ENCODE measurements around the gene DLGAP1.

DLGAP1 gene

DNA sequence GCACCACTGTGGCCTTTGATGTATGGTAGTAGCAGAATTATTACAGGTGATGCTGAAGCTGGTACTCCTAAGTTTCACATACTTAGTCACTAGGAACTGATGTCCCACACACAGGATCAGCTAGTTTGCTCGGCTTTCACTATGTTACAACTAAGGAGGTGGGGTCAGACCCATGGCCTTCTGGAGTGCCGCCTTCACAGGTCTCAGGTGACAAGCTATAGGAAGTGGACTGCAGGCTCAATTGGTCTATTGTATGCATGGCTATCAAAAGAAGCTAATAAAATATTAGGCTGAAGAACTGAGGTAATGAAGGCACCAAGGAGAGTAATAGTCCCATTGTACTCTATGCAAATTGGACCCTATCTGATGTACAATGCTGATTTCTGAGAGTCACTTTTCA, 170.6 kb downstream of the DLGAP1 start:
- no peak for DNase-seq

DNA sequence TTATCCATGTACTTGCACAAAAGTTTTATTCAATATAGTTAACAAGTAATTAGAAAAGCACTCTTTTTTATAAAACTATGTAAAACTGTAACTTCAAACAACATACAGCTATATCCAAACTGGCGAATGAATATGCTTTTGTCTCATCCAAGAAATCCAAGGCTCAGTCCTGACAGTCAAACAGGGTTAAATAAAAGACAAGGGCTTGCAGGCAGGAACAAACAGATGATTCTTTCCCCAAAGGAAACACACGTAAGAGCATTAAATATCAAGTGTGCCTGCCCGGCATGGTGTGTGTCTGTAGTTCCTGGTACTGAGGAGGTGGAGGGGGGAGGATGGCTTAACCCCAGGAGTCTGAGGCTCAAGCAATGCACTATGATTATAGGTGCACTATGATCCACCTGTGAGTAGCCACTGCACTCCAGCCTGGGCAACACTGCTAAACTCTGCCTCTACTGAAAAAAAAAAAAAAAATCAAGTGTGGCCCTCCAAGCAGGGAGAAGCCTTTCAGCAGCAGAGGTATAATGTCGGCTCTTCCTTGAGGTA, 171.3 kb downstream of the DLGAP1 start:
- no peak for DNase-seq

DNA sequence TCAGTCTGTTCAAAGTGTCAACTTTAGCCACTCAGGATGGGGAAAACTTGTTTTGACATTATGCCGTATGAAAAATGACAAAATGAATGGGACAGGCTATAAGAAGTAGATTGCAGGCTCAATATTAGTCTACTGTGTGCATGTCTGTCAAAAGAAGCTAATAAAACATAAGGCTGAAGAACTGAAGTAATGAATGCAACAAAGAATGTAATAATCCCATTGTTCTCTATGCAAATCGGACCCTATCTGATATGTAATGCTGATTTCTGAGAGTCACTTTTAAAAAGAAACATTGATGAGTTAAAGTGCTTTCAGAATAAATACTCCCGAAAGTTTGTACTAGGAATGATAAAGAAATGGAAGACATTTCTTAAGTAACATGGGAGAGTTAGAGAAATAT, 172.2 kb downstream of the DLGAP1 start:
- DNase-seq = no peak

DNA sequence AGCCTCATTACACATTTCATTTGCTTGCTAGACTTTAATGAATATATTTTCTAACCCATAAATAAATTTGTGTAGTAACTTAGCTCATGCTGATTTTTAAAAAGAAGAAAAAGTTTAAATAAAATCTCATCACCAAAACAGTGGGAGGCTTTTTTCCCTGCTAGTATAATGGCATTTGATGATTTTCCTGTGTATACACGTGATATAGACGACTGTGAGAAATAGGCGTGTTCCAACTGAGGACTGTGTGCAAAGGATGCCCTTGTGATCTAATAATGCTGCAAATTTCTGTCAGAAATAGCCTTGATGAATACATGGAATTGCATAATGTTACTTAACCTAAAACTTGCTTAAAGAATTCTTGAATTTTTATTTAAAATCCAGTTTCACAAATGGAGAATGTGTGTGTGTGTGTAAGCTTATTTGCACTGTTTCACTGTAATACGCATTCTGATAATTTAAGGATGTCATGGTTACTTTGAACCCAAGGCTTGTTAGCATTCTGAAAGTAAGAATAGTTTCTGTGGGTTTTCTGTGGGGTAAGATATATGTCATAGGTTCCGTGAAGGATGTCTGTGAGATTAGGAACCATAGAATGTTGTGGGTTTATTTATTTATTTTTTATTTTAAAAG, 178.0 kb downstream of the DLGAP1 start:
- no peak for DNase-seq

DNA sequence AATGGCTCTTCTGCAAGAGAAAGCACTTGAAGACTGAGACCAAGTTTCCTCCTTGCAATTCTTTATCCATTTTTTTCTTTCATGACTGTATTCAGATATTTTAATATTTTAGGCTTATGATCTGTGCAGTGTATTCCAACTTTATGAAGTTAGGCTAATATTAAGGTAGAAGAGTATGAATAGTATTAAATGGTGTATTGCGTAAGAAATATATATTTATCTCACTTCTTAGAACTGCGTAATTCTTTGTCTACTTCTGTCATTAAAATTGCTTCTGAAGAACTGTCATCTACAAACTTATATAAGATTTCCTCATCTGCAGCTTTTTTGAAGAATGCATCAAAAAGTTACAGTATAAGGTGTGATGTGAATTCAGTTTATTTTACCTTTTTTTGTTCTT, 183.2 kb downstream of the DLGAP1 start:
- no peak for DNase-seq

DNA sequence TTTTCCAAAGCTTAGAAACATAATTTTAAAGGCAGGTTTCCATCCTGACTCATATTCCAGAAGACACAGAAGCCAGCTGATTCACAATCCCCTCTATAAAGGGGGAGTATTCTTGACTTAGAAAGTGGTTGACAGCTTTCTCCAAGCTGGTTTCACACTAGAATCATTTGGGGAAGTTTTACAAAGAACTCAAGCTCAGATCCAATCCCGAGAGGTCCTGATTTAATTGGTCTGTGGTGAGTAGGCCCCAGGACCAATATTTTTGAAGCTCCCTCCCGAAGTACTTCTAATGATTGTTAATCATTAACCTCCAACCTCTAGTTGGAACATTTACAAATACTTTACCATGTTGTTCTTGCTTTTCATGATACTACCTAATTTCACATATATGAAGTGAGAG, 184.1 kb downstream of the DLGAP1 start:
- no peak for DNase-seq

DNA sequence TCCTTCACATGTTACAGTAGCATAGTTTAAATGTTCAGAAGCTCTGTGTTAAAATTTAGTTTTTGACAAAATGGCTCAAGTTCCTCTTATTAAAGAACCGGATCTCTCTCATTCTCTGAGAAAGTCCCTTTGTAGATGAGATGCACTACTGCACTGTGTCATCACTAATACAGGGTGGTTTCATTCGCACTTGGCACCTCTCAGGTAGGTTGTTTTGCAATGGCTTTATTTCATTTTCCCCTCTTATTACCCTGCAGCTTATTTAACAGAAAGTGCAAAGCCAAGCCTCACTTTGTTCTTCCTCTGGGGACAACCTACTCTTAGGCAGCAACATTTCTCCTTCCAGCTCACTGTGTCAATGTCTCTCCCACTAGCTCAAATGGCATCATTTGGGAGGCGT, 185.1 kb downstream of the DLGAP1 start:
- no peak for DNase-seq

DNA sequence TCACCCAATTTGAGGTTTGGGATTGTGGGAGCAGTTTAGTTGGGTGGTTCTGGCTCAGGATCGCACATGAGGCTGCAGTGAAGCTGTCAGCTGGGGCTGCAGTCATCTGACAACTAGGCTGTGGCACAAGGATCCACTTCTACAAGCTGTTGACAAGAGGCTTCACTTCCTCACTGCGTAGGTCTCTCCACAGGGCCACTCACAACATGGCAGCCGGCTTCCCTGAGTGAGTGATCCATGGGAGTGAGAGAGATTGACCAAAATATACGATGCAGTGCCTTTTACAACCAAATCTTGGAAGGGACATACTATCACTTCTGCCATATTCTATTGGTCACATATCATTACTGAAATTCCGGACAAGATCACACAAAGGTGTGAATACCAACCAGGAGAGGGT, 187.5 kb downstream of the DLGAP1 start:
- no peak for DNase-seq

DNA sequence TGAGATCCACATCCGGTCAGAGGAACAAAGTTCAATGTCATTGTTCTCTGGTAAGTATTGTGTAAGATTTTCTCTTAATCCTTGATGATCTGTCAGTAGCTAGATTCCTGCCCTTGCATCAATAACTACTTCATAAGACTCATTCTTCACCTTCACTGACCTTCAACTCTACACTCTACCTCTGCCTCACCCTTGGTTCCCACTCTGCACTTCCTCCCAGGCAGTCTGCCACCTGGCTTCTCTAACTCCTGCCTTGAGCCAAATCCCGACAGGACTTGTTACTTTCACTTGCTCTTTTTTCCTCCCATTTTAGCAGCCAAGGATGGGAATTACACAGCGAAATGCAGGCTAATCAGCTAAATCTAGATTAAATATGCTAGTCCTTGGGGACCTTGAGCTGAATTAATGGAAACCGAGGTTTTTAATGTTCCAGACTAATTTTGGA, 190.7 kb downstream of the DLGAP1 start:
- DNase-seq = no peak

DNA sequence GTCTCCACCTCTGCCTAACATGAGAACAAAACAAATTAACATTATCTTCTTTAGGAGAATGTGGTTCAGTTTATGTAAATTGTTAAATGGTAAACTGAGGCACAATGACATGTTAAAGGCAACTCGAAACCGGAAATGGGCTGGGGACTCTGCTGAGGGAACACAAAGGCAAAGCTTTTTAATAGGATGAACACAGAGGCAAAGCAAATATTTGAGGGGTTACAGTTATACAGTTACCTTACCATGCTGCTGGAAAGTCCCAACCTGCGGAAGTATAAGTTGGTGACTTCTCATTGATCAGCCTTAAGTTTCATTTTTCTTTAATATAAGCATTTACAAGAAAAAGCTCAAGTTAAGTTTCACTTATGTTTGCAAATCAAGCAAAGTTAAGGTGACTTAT, 195.0 kb downstream of the DLGAP1 start:
- no peak for DNase-seq

DNA sequence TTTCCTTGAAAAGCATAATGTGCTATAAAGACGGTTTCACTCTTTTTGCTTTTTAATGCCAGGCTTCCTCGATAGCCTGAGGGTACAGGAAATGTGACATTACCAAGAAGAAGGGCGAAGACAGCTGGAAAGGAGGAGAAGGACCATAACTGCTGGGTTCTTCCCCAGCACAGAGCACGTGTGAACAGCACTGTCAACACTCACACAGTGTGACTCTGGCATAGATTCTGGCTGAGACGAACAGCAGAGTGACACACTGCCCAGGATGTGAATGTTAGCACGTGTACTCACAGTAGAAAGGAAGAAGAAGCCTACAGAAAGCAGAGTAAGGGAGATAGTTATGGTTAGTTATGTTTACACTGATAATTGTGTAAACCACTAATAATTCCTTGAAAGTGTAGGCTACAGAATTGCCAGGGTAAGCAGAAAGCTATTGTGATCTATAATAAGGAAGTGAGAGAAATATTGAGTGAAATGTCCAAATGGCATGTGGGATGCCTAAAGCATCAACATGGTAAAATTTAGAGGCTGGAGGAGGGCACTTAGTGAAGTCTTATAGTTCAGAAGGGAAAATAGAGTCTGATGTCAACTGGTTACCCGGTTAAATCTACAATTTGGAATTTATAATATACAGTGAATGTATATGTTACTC, 198.2 kb downstream of the DLGAP1 start:
- no peak for DNase-seq

DNA sequence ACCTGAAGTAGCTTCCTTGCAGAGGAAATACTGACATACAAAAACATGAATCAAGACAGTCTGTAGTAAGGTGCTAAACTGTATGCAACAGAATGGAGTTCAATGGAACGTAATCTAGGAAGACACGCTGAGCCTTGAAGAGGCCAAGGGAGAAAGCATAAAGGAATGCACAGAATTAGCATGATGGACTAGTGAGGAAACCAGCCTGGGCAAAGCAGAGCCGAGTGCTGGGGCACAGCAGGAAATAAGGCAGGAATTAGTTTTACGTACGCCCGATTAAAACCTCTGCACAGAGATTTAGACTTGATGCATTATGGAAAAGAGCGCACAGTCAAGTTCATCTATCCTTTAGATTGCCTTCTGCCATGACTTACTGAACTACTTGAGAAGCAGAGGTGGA, 200.3 kb downstream of the DLGAP1 start:
- no peak for DNase-seq

DNA sequence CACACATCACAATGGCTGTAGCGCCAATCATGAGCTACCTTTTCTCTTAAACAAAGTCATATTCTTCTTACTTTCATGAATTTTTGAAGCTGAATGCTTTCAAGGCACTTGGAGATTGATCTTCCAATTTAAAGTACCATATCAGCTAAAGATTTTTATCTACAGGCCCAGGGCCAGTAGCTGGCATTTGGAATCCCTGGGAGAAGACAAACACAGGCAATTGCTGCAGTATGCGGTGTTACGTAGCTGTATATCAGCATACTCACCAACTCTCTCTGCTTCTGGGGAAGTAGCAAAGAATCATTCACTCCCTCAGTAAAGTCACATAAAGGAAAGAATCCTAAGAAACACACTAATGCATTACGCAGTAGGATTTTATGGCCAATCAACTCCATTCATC, 202.3 kb downstream of the DLGAP1 start:
- no peak for DNase-seq

DNA sequence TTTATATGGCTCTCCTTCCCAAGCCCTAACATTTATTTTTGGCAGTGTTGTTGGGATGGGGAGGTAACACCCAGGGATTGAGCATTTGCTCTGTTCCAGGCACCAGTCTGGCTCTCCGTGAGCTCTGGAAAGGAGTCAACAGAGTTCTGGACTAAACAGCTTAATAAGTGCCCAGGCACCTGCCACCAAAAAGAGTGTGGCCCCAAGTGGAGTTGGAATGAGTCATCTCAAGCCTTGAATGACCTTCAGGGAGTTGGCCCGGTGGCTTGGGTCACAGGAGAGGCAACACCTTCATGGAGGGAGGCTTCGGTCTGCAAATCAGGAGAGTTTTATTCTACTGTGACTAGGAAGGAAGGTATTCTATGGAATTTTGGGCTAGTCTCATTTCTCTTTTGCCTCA, 203.2 kb downstream of the DLGAP1 start:
- no peak for DNase-seq

DNA sequence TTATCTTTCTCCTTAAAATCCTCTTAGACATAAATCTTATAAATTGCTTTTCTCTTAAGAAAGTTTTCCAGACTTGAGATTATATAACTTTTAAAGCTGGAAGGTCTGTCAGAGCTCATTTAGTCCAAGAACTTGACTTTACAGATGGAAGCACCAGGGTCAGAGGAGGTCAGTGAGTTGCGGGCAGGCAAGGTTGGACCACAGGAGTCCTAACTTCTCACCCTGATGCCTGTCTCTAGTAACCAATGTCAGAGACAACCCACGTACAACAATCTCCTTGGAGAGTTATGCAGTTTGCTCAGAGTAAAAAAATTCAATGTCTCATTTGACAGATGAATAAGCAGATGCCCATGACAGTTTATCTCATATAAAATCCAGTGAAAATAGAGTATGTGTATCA, 203.9 kb downstream of the DLGAP1 start:
- DNase-seq = no peak

DNA sequence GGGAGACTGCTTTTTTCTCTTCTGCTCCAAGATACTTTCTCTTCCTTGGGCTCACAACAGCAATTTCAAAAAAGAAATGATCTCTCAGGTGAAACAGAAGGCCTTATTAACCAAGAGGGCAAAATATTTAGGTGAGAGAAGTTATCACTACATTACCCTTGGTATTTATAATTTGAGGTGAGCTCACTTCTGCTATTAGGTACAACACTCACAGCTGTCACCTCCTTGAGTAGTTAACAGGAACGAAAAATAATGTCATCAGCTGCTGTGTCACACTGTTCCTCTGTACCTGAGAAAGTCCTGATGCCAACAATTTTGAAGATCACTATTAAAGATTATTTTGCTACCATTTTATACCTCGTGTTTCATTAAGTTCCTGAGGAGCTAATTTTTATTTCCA, 205.0 kb downstream of the DLGAP1 start:
- no peak for DNase-seq

DNA sequence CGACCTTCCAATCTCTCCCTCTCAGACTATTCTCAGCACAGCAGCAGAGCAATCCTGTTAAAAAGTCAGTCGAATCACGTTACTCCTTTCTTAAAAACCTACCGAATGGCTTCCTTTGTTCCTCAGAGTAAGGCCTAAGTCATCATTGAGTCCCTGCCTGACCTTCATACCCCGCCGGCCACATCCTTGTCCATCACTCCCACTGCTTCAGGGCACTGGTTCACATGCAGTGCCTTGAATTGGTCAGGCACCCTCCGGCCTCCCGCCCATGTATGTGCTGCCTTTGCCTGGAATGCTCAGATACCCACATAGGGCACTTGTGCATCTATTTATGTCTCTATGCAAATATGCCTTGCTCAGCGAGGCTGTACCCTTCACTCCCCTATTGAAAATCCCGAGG, 206.4 kb downstream of the DLGAP1 start:
- DNase-seq = no peak

DNA sequence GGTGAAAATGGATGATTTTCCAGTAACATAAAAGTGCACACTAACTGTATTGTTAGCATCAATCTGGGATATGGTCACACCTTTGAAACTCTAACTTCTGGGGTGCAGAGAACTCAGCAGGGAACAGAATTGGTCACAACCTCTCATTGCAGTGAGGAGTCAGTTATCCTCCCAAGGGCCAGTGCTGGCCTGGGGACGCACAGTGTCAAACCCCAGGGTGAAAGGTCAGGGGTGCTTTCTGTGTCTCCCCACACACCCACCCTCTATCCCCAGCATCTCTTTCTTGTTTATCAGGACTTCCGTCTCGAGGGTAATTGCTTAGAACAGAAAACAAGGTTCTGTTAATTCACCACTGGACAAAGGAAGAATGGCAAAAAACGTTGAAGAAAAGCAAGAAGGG, 208.7 kb downstream of the DLGAP1 start:
- DNase-seq = no peak

DNA sequence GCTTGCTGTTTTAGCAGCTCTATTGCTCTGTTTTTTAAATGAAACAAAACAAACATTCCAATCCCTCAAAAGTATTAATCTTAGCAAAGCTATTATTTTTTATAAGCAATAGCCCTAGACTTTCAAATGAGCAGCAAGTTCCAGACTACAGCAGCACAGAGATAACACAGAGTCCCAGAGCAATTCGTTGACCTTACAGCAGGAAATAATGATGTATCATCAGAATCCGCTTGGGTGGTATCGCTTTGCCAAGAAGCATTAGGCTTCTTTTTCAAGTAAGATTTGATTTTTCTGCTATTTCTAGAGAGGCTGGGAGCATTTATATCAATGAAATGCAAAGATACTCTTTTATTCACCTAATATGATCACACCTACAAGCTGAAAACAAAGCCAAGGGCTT, 209.7 kb downstream of the DLGAP1 start:
- DNase-seq = no peak

DNA sequence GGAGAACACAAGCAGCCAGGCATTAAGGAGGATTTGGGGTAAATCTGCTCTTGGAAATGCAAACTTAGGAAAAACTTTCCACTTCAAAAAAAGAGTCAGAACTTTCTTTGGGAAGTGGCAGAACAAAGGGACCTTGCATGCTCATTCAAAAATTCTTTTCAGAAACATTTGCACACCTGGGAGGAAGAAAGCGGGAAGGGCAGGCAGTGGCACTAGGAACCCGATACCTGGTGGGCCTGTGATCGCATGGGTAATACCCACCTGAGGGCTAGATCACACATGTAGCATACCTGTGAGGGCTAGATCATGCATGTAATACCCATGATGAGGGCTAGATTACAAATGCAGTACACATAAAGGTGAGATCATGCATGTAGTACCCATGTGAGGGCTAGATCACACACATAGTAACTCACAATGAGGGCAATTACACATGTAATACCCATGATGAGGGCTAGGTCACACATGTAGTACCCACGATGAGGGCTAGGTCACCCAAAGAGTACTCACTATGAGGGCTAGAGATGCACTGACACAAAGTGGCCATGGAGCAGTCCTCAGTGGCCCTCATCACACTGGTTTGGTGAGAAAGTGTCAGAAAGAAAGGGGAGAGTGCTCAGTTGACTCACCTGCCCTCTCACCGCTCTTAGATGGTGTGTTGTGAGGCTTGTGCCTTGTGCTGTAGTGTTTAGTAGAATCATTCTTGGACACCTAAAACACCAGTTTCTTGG, 212.5 kb downstream of the DLGAP1 start:
- DNase-seq = no peak

DNA sequence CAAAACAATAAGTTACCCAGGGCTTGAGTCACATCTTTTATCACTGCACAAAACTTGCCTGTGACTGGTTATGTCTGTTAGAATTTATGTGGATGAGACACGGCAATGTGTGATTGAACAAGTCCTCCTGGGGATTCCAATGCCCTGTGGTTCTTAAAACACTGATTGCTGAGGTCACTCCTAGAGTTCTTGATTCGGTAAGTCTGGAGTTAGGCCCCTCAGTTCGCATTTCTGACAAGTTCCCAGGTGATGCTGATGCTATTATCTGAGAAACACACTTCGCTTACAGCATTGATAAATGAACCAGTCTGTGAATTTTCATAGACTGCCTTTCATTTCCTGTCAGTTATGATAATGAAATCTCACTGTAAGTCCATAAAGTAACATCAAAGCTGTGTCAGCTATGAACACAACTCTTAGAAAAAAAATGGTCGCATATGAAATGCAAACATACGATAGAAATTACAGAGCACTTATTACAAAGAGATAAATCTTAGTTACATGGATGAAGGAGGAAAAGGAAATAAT, 214.0 kb downstream of the DLGAP1 start:
- no peak for DNase-seq

DNA sequence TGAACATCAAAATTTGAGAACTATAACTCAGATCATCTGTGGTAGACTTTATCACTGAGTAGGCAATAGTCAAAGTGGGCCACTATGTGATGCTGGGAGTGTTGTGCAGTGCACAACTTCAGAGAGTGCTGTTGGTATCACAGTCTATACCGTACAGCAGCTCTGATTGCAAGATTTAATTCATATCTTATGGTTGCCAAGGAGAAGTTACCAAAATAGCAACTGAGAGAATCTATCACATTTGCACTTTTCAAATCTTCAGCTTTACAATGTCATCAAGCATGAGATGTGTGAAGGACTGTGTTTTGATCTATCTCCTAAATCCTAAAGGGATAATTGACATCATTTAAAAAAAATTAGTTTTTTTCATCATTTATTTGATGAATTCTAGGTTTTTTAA, 216.1 kb downstream of the DLGAP1 start:
- no peak for DNase-seq

DNA sequence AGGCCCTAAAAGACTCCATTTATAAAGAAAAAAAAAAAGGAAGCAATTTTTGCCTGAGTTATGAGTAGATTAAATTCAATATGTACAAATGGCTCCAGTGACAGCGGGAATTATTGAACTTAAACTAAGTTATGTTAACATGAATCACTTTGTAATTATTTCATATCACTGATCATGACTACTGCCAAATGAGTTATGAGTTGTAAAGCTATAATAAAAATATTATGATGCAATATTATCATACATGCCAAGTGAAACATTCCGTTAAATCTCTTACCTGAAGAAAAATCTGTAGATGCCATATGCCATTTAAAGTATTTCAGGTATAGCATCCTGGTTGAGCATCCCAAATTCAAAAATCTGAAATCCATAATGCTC, 217.5 kb downstream of the DLGAP1 start:
- no peak for DNase-seq
